SK-N-SH treated with all-trans-retinoic acid at 6 μM for 48 hours (cell line): Measurements from ENCODE around the gene EML2.

Experiments
- CSDC2 ChIP-seq: fragments of 250-450 bp; sonication (Bioruptor Pico); IDR thresholded peaks from 2 replicates; pipeline ENCODE4 v1.5.0; 2020; ENCODE audit warnings: mild to moderate bottlenecking, moderate library complexity
- SNAI2 ChIP-seq: fragments of 250-450 bp; sonication (Bioruptor Pico); IDR thresholded peaks from 2 replicates; pipeline ENCODE4 v1.5.0; 2020; ENCODE audit warnings: mild to moderate bottlenecking, moderate library complexity

DNA sequence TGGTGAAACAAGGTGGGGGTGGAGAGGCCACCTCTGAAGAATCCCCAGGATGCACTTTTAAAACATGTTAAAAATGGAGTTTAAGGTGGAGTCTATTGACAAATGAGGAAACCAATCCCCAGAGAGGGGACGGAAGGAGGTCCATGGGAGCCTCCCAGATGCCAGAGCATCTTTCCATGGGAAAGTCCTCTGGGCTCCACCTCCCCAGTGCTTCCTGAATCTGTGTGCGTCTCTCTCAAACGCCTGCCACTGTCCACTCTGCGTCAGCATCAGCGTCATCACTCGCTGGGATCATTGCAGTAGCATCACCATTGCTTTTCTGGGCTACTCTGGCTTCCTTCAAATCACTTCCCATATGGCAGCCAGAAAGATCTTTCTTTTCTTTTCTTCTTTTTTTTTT lies 43.4 kb downstream of the EML2 start:
- TF ChIP-seq CSDC2 (CRISPR knock-in tag) (no peak), SNAI2 (CRISPR knock-in tag) (no peak)
